Ishikawa (cell line): ENCODE measurements around the gene CATSPER3.

Experiments used
- CEBPB ChIP-seq: IDR thresholded peaks from 2 replicates; pipeline ENCODE4 v1.6.1; 2012
- CREB1 ChIP-seq: IDR thresholded peaks from 2 replicates; pipeline ENCODE4 v1.6.1; 2012; ENCODE audit warnings: low read depth
- RAD21 ChIP-seq: IDR thresholded peaks from 2 replicates; pipeline ENCODE4 v1.6.1; 2012; ENCODE audit warnings: low read depth
- TAF1 ChIP-seq: IDR thresholded peaks from 2 replicates; pipeline ENCODE4 v1.6.1; 2012; ENCODE audit warnings: low read depth, mild to moderate bottlenecking
- TCF12 ChIP-seq: IDR thresholded peaks from 2 replicates; pipeline ENCODE4 v1.6.1; 2012; ENCODE audit warnings: low read depth
- TF ChIP-seq, protein P1 (sequence below): IDR thresholded peaks from 2 replicates; pipeline ENCODE4 v1.6.1; 2012
- TF ChIP-seq, protein P2 (sequence below): IDR thresholded peaks from 2 replicates; pipeline ENCODE4 v1.6.1; 2012; ENCODE audit warnings: low read depth, mild to moderate bottlenecking

DNA sequence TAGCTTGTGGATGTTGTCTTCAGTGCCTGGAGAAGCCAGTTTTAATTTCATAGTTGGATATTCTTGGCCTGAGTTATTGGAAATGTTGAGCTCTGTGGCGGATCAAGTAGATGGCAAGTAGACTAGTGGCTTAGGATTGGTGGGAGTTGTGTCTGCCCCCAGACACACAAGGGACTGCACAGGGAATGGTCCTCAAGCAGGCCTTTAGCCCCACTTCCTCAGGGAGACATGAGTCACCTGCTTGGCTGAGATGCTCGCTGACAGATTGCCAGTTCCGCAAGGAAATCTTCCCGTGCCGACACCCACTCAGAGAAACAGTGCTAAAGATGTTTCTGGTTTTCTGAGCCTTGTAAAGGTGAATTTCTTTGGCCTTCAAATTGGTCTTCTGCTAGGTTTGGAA lies 18.8 kb upstream of the CATSPER3 start:
- TF ChIP-seq RAD21 (no peak), TAF1 (no peak), TCF12 (no peak), CREB1 (no peak), CEBPB (no peak)
- TF ChIP-seq, protein P1, sequence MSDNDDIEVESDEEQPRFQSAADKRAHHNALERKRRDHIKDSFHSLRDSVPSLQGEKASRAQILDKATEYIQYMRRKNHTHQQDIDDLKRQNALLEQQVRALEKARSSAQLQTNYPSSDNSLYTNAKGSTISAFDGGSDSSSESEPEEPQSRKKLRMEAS = no peak
- TF ChIP-seq, protein P2, sequence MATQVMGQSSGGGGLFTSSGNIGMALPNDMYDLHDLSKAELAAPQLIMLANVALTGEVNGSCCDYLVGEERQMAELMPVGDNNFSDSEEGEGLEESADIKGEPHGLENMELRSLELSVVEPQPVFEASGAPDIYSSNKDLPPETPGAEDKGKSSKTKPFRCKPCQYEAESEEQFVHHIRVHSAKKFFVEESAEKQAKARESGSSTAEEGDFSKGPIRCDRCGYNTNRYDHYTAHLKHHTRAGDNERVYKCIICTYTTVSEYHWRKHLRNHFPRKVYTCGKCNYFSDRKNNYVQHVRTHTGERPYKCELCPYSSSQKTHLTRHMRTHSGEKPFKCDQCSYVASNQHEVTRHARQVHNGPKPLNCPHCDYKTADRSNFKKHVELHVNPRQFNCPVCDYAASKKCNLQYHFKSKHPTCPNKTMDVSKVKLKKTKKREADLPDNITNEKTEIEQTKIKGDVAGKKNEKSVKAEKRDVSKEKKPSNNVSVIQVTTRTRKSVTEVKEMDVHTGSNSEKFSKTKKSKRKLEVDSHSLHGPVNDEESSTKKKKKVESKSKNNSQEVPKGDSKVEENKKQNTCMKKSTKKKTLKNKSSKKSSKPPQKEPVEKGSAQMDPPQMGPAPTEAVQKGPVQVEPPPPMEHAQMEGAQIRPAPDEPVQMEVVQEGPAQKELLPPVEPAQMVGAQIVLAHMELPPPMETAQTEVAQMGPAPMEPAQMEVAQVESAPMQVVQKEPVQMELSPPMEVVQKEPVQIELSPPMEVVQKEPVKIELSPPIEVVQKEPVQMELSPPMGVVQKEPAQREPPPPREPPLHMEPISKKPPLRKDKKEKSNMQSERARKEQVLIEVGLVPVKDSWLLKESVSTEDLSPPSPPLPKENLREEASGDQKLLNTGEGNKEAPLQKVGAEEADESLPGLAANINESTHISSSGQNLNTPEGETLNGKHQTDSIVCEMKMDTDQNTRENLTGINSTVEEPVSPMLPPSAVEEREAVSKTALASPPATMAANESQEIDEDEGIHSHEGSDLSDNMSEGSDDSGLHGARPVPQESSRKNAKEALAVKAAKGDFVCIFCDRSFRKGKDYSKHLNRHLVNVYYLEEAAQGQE = no peak
